ENCODE measurements around the gene SPP2.

Gene SPP2

DNA sequence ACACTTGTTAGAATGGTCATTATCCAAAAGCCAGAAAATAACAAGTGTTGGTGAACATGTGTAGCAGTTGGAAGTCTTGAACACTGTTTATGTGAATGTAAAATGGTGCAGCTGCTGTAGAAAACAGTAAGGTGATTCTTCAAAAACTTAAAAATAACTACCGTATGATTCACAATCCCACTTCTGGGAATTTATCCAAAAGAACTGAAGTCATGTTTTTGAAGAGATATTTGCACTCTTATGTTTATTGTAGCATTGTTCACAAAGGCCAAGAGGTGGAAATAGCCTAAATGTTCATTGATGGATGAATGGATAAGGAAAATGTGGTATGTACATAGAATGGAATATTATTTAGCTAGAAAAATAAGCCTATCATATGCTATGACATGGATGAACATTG is 6.3 kb upstream of the SPP2 start:
- DNase-seq = no peak

DNA sequence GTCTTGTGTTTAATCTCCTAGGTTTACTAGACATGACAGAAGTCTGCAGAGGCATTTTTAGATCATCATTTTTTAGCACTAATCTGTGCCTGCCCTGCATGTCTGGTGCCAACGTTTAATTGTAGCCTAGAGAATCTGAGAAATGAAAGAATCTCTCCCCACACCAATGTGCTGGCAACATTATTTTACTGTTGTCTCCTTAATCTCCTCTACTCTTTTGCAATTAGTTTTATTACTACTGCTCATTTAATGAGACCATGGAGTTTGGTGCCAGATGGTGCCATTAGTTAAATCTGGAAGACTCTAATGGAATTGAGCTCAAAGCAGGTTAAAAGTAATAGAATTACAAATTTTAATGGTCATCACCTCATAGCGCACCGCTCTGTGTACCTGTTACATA is 4.0 kb upstream of the SPP2 start:
- DNase-seq = no peak

DNA sequence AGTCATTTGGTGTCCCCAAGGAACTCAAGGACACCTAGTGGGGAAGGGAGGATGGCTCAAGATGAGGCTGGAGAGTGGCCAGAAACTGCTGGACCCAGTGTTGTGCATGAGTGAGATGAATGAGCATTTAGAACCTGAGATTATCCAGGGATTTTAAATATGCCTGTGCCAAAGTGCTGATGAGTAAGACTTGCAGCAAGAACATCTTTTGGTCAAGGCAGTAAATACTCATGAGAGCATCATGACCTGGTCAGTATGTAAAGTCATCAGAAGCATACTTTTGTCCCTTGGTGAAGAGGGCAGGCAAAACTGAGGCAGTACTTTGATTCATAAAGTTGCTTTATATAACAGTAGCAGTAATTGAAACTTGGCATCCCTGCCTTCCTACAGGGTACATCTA is 3.1 kb upstream of the SPP2 start:
- no peak for DNase-seq

DNA sequence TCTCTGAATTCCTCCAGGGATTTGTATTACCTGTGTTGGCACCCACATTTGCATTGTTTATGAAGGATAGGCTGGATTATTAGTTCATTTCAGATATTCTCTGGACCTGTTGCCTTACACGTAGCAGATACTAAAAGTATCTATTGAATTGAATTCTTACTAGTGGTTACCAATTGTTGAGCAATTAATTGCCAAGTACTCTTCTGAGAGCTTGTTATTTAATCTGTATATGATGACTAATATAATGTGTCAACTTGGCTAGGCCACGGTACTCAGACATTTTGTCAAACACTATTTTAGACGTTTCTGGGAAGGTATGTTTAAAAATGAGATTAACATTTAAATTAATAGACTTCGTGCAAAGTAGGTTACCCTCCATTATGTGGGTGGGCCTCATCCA is 2.5 kb upstream of the SPP2 start:
- no peak for DNase-seq

DNA sequence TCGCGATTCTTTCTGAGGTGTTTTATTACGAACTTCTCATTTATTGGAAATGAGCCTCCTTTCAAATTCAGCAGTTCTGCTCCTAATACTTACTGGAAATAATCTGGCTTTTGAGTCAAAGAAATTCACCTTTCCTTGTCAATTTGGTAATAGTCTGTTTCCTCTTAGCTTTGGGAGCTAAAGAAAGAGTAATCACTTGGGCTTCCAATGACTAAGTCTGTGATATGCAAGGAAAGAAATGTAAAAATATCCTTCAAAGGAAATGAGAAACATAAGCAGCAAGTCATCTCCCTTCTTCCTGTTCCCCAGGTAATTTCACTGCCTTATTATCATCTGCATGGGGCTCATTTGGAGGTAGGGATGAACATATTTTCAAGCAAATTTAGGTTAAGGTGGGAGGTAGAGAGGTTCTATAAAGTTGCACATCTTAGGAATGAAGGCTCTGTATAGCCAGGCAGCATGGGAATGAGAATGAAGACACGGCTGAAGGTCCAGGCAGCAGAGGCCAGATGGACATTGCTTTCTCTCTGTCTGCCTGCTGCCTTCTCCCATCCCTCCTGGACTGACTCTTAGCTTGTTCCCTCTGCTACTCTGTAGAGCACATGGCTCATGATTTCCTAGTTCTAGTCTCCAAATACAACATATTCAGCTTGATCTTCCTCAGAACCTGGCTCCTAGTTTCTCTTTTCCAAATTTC is 1.0 kb downstream of the SPP2 start:
- no peak for DNase-seq

DNA sequence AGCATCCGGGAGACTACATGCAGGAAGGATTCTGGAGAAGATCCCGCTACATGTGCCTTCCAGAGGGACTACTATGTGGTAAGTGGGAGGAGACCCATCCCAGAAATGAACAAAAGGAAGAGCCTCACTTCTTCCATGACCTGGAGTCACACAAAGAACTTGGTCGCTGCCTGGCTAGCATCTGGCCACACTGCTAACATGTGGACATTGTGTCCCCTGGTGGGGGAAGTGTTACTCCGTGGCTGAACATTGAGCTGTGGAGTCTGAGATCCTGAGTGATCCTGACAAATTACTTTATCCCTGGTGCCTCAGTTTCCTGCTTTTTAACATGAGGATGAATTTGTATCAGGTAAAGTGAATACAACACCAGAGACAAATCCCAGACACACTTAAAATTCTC is 8.4 kb downstream of the SPP2 start:
- no peak for DNase-seq

DNA sequence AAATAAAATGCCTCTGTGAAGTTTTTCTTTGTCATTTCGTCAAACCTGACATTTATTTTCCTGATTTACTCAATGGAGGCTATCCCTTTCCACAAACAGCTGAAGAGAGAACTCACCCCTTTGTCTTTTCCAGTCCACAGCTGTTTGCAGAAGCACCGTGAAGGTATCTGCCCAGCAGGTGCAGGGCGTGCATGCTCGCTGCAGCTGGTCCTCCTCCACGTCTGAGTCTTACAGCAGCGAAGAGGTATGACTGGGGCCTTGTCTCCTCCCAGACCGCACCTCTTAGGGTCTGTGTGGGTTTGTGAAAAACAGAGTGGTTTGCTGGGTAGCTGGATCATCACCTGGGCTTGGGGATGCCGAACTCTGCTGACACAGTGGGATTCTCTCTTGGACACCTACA is 9.7 kb downstream of the SPP2 start:
- DNase-seq = no peak

DNA sequence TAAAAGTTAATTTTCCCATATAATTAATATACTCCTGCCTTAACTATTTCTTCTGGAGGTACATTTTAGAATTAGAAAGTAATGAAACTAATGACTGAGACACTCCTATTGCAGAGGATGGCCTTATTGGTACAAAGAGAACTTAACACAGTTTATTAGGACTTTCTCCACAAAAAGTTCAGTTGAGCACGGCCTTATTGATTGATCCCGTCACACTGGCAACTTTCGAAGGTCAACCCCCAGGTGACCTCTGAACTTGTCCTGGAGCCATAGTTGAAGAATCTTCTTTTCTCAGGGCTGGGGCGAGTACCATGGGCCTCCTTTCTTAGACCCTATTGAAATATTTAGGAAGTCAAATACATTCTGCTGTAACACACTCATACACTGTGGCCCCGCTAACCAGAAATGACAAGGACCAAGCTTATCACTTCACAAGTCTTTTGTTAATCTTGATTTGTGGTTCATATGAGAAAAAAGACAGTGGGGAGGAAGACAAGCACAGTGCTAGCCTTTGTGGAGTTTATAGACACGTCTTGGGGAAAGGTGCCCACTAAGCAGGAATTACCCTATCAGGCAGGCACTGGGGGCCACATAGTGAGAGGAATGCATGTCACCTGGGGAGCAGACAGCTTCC is 11.2 kb downstream of the SPP2 start:
- DNase-seq = no peak

DNA sequence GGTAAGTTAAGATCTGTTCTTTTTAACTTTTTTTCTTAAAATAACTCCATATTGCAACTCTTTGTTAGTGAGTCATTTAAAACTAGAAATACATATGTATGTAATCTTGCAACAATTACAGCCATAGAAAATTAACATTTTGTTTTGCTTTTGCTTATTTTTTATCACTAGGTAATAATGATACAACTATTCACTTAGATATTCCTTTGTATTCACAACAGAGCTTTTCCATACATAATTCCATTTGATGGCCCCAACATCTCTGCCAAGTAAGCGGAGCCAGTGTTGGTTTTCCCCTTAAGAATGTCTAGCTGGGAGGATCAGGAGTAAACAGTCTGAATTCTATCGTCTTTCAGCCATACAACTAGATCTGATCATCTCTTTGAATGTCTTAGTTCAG is 16.1 kb downstream of the SPP2 start:
- no peak for DNase-seq

DNA sequence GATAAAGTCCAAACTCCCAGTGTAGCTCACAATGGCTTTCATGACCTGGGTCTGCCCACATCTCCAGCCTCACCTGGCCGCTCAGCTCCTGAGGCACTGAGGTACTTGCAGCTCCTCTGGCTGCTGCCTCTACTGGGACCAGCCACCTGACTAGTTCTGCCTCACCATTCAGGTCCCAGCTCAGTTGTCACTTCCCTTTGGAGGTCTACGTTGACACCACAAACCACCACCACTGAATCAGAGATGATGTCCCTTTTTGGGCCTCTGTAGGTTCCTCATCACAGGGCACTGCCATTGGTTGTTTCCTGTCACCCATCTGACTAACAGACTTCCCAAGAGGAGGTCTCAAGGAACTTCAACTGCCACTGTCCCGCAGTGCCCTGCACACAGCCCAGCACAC is 21.2 kb downstream of the SPP2 start:
- no peak for DNase-seq

DNA sequence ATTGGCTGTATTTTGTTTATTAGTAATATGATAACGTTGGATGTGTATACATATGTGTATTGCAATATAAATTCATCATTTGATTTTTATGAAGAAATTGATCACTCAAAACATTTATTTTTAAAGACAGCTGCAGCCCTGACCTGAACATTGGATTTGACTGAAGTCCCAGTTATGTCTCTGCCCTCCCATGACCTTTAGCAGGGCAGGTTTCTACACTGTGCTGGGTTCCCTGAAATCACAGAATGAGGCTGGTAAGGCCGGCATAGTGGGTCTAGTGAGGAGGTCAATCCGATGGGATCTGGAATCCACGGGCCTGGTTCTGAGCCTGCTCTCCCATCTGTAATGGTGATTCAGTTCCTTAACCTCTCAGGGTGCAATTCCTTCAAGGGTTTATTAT is 22.0 kb downstream of the SPP2 start:
- no peak for DNase-seq

DNA sequence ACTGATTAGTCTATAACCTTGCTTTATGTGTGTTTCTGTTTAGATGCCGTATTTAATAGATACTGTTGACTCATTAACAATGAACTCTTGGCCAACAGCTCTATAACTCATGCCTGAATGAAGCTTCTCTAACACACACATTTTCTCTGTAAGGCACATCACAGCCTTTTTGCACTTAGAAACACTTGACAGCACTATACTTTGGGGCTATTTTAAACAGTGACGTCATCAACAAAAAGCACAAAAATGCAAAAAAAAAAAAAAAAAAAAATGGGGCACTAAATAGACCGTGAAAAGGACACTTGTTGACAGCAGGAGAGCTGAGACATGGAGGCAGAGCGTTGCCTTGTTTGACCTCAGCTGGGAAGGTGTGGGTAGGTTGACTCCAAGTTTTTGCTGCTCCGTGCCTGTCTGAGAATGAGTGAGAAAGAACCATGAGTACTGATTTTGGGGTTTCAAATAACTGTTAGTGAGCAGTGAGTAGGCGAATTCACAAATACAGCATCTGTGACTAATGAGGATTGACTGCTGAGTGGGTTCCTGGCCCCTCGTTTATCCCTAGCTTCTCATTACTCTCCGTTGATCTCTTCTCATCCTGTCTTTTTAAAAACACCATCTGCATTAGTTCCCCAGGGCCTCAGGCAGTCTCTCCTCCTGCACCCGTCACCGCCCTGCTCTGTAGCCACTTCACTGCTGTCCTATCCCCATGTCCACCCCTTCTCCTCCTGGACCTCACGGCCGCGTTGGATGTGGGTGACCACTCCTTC is 24.4 kb downstream of the SPP2 start:
- DNase-seq = no peak

DNA sequence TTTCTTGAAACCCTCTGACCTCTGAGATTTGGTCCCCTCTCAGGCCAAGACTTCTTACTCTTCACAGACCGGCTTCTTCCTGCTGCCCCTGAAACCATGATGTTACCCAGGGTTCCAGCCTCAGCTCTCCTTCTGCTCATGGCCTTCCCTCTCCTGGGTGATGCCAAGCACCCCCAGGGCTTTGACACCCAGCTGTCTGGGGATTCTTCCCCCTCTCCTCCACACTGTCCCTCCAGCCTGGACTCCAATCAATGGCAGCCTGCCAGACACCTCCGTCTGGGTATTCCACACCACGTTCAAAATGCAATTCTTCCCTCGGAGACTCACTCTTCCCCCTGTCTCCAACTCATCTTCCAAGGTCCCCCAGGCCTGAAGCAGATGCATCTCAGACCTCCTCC is 25.0 kb downstream of the SPP2 start:
- no peak for DNase-seq

DNA sequence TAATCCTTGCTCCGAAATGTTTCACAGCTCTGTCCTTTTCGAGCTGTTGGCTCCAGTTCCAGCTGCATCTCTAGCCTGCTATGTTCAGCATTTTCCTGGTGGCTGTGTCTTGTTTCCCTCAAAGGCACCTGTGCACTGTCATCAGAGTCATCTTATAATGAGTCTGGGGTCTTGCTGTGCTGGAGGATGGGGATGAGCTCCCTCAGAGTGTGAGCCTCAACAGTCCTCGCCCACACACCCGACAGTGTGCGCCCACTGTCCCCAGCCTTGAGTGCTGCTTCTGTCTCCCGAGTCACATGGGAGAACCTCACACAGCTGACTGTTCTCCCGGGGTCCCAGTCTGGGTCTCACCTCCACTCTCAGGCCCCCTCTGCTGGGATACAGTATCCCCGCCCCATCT is 25.4 kb downstream of the SPP2 start:
- no peak for DNase-seq

DNA sequence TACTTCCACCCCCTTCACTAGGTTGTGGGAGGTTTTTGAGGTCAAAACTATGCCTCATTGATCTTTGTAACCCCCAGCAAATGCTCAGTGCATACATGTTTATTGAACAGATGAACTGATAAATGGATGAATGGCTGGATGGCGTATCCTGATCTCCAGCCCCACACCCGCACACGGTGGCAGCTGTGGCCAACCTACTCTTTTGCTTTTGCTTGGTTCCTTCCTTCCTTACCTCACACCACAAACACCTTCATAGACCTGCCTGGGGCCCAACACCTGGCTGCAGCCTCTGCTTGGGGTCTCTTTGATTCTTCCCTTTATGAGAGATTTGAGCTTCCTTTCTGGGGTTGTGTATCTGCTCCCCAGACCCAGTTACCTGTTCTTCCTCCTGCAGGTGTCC is 25.9 kb downstream of the SPP2 start:
- no peak for DNase-seq

DNA sequence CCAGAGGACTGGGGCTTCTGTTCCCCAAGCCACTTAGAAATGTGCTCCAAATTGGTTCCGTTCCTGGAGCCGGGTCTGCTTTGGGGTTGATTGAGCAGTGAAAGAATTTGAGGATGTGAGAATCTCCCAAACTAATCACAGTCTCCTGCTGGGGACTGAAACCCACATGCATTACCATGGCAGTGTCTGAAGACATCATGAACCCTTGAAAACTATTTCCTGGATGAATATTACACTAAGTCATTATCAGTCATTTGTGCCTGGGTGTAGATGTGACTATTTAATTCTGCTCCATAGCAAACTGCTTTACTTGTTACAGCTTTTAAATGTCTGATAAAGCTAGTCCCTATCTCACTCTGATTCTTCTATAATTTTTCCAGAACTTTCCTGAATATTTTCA is 27.6 kb downstream of the SPP2 start:
- no peak for DNase-seq

DNA sequence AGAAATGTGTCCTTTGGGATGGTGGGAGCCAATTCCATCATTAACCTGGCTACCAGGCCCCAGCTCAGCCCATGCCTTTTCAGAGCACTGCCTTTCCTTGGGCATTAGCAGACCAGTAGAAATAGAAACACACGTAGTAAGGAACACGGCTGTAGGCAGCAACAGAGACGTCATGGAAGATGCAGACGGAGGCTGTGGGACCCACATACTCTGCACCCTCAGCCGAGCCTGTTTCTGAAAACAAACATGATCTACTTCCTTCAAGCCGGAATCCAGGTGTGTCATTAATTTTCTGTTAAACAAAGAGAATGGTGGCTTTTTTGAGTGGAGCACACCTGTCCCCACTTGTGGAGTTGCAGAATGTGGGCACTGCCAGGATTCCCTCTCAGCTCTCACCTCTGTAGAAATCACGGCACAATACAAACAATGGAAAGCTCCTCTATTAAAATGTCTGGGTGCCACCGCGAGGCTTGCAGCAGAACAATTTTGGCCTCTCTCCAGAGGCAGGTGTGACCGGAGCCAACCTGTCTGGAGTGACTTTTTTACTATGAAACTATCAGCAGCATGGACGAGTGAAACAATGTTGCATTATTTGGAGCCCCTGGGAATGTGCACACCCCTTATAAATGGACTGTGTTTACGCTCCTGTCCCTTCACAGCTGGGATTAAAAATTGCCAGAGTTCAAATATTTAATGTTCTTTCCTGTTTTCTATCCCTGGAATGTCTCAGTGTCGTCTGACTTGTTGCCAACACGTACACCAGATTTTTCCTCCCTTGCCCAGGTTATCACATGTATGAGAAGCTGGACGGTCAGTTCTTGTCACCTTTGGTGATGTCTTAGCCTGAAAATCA is 31.7 kb downstream of the SPP2 start:
- DNase-seq = no peak

DNA sequence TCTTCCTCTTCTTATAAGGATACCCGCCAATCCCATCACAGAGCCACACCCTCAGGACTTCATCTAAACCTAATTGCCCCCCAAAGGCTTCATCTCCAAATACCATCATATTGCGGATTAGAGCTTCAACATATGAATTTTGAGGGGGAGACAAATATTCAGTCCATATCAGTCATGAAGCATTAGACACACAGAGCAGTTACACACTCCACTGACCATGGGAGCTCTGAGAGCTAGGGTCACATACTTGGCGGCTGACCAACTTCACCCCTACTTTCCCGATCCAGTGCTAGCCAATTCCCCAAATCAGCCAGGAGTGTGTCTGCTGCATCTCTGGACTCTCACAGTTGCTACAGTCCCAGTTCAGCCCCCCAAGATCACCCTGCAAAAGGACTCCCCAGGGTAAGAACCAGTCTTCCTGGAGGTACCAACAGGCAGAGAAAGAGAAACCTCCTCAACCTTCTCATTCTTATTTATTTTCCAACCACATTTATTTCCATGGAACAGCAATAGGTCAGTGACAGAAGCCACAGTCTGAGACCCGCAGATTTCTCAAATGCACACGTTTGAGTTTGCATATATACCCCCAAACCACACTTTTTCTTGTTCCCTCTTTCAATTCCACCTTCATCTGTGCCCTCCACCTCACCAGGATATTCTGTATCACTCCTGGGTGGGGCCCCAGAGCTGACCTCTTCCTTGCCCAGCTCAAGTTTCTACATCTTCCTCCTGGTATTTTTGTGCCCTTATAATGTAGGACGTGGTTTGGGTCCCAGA is 33.3 kb downstream of the SPP2 start:
- no peak for DNase-seq

DNA sequence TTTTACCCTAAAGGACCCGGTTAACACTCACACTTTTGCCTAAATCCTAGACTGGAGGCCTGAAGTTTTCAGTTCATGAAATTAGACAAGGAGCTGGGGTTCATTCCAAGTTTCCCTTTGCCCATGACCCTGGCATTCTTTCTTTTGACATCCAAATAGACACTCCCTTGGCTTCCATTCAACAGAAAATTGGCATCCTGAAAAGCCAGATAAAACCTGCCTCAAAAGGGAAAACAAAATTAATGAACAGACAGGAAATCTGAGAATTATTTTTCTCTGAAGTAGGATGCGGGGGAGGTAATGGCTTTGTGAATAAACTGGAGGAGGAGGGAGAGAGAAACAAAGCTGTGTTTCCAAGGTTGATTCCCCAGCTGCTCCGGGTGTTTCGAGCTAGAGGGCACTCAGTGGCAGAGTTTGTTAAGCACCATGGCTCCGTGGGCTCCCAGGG is 41.0 kb downstream of the SPP2 start:
- no peak for DNase-seq

DNA sequence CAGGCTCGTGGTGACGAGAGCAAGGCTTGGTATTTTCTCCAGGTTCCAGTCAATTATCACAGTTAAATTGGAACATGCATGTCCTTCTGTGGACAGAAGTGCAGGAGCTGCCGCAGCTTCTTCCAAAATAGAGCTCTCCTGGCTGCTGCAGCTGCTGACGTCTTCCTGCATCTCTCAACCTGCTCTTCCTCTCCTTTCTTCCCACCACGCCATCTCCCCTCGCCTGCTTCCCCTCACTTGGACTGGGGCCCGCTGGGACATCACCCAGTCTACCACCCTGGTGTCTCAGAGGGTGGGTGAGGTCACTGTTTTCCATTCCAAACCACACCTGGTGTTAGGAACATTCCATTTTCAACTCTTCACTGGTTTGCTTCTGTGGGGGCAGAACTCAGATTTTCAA is 41.4 kb downstream of the SPP2 start:
- no peak for DNase-seq

DNA sequence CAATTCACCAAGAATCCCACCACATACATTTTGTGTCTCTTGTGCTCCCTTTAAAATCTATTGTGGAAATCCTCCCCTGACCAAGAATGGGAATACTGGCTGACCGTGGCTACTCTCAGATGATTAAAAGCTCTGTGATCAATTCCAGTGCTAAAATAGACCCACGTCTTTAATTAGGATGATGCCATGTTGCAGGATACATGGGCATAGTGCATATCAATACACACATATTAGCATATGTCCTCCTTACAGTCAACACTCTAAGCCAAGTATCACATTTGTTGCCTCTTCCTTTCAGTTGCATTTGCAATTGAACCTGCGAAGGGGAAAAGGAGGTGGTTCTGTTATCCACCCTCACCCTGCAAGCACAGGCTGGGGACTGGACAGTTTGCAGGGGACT is 41.8 kb downstream of the SPP2 start:
- DNase-seq = no peak

DNA sequence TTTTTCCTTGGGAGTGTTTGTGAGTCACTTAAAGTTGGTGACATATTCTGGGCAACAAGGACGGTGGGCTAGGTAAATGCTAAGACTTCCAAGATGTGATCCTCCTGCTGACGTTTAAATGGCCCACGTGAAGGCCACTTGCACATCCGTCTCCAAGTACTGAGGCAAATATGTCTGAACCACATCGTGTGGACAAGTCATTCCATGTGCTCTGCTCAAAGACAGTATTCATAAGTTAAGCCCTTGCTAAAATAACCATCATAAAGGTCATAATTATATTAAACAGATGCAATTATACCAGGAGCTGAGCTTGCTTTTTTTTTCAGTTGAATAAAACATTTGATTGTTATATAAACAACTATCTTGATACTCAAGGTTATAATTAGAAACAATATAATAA is 44.8 kb downstream of the SPP2 start:
- DNase-seq = no peak

DNA sequence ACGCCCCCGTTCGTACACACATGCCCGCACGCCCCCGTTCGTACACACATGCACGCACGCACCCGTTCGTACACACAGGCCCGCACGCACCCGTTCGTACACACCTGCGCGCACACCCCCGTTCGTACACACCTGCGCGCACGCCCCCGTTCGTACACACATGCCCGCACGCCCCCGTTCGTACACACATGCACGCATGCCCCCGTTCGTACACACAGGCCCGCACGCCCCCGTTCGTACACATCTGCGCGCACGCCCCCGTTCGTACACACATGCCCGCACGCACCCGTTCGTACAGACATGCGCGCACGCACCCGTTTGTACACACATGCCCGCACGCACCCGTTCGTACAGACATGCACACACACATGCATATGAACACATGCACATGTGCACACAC is 45.7 kb downstream of the SPP2 start:
- no peak for DNase-seq
